NAMALWA (cell line): ENCODE measurements around the gene ADGRG1.

ENCODE experiments used
- DNase-seq: peaks from one replicate; pipeline ENCODE4 v3.0.0-alpha.2; 2015; ENCODE audit warnings: low spot score

Gene ADGRG1

DNA sequence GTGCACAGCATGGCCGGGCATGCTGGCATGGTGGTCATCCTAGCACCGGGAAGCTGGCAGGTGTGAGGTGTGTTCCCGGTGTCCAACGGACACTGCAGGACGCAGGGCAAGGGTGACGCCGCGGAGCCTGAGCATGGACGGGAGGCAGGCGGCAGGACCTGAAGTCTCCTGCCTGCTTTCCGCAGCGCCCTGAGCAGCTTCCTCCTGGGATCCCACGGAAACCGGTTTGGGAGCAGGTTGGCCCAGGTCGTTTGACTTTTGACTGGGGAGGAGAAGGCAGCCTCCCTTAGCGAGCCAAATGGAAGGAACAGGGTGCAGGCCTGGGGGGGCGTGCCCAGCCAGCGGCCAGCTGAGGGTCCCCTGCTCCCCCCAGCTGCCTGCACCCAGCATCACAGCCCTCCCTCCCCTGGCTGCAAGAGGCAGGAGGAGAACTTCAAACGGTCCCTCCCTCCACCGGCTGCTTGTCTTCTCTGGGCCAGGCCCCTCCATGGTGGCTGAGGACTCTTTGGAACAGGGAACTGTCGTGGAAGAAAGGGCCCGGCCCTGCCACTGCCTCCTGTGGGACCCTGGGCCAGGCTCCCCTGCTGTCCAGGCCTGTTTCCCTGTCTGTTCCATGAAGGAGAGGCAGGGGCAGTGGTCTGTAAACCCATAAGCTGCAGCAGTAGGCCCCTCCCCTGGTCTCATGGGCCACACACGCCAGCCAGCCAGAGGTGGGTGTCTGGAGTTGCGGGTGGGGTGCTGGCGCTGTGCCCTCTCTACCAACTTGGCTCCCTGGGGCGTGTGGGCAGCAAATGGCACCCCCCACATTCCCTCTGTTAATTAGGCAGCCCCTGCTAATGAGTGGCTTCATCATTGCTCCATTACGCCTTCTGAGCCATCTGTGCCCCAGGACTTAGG, 7.8 kb upstream of the ADGRG1 start:
- no peak for DNase-seq

DNA sequence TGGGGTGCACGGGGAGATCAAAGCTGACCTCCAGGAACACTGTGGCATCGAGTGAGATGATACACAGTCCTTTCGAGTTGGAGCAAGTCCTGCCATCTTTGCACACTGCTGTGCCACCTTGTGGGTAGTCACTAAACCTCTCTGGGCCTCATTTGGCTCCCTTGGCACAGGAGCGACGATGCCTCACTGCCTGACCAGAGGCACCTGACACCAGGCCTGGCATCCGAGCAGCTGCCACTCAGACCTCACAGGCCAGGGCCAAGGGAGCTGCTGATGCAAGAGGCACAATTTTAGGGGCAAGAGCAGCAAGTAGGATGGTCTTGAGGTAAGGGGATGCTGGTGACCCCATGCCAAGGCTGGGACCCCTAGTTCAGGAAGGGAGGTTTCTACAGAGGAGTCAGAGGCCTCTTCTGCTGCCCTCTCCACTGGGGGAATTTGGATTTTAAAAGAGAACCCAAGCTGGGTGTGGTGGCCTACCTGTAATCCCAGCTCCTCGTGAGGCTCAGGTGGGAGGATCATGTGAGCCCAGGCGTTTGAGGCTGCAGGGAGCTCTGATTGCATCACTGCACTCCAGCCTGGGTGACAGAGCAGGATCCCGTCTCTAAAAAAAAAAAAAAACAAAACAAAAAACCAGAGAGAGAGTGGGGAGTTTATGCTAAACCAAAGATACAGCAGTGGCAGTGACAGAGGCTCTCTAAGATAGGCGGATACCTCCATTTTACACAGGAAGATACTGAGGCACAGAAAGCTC, 6.7 kb upstream of the ADGRG1 start:
- DNase-seq, result no peak

DNA sequence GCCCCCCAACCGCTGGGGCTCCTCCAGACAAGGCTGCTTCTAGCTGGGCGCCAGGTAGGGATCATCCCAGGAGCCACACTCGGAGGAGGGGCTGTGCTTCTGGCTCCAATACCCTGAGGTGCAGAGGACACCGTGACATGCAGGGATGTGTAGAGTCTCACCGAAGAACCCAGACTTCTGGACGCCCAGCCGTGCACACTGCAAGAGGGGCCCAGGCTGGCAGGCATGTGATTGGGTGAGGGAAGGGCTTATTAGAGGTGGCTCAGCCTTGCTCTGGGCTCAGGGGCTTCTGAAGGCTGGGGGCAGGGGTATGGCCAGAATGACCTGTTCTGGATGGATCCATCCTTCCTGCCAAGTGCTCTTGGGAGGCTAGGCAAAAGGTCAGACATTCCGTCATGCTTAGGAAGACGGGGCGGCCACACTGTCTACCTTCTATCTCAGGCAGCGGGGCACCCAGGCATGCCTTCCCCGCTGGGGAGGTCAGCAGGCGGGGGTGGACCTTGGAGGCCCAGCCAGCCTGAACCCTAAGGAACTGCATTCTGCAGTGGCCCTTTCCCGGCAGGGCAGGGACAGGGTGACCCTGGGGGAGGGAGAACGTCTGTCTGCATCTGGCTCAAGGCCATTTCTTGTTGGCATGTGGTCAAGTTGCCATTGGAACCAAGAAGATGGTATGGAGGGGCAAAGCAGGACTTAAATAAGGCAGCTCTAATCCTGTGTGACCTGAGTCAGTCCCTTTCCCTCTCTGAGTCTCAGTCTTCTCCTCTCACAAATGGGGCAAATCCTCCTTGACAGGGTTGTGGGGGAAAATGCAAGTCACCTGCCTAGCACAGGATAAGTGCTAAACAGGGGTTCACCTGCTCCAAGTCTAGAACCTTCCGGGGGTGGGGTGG, 5.8 kb upstream of the ADGRG1 start:
- no peak for DNase-seq

DNA sequence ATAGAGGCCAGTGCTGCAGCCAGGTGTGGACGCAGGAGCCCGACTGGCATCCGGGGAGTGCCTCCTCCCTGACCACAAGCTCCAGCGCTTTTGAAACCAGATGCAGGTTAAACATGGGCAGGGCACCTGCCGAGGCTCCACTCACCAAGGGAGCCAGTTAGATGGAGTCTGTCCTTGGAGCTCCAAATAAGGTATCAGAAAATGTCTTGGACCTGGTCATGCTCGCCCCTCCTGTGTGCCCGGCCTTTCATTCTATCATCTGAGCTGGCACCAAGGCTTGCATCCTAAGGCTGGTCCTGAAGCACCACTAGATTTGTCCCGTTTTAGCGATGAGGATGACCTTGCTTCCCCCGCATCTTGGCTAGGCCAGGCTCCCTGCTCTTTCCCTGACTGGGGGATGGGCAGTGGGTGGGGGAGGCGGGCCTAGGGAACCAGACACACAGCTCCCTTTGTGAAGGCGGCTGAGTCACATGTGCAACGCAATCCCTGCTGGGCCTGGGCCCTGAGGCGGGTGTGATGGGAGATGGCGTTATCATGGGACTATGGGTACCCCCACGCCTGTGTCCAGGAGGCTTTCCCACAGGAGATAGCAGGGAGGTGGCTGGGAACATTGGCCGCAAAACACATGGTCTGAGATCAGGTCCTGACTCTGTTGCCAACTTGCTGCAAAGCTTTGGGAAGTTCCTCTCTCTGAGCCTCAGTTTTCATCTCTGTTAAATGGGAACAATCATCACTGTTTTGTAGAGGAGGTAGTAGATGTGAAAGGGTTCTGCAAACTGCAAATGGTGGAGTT, 5.0 kb upstream of the ADGRG1 start:
- no peak for DNase-seq

DNA sequence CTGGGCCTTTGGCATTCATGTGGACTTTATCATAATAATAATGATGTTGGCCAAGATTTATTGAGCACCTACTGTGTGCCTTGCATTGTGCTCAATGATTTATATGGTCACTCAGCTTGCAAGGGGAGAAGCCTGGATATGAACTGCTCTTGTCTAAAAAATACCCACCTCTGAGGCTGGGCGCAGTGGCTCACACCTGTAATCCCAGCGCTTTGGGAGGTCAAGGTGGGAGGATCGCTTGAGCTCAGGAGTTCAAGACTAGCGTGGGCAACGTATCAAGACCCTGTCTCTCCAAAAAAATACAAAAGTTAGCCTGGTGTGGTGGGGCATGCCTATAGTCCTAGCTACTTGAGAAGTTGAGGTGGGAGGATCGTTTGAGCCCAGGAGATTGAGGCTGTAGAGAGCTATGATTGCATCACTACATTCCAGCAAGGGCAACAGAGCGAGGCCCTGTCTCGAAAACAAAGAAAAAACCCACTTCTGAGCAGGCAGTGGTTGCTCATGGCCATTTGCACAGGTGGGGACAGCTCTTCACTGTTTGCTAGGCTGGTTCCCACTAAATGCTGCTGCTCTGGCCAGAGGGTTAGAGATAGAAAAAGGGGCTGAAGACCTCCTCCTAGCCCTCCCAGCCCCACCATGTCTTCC, 4.3 kb upstream of the ADGRG1 start:
- no peak for DNase-seq

DNA sequence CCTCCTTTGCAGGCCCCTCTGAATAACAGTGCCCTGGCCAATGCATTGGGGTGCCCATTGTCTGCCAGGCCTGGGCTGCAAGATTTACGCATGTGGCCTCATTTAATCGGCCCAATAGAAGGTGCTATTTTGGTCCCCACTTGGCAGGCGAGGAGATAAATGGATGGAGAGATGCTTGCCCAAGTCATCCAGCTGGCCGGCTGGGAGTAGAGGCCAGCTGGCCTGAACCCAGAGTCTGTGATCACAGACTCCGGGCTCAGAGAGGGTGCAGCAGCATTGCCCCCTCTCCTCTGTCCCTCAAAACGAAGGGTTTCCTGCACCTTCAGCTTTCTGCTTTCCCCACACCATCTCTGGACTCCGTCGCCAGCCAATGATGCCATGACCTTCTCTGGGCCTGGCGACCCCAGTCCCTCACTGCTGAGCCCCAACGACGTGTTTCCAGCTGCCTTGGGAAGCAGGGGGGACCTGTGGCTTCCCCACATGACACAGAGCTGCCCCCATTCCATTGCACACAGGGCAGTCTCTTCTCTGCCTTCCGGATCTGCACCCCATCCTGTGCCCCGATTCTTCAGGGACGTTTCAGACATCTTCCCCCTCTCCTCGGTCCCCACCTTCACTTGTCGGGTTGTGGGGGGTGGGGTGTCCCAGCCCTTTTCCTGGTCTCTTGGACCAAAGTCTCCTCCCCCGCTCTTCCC, 3.5 kb upstream of the ADGRG1 start:
- no peak for DNase-seq

DNA sequence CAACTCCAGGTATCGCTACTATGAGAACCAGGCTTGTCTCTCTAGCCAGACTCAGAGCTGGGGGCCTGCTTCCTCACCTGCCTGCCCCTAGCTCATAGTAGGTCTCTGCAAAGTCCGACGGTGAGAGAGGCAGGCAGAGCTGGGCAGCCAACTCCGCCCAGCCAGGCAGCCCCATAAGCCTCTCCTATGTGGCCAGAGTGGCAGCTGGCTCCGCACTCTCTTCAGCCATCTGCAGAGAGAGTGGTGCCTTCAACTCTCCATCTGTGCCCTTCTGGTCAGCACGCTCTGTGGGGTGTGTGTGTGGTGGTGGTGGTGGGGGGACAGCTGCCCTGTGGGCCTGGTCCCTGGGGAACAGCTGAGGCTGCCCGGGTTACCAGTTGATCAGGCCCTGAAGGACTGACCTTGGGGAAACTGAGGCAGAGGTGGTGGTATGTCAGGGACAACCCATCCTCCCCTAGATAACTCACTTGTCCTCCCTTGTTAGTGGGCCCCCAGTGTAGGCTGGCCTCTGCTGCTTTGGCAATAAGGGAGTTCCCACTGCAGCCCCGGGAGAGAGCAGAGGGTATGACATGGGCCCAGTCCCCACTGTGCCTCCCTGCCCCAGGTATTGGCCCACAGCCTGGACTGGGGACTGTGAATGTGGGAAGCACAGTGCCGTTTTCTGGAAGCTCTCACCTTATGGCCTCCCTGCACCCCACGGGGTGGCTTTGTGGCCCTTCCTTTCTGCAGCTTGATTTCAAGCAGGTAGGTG, 1.8 kb upstream of the ADGRG1 start:
- DNase-seq, result no peak

DNA sequence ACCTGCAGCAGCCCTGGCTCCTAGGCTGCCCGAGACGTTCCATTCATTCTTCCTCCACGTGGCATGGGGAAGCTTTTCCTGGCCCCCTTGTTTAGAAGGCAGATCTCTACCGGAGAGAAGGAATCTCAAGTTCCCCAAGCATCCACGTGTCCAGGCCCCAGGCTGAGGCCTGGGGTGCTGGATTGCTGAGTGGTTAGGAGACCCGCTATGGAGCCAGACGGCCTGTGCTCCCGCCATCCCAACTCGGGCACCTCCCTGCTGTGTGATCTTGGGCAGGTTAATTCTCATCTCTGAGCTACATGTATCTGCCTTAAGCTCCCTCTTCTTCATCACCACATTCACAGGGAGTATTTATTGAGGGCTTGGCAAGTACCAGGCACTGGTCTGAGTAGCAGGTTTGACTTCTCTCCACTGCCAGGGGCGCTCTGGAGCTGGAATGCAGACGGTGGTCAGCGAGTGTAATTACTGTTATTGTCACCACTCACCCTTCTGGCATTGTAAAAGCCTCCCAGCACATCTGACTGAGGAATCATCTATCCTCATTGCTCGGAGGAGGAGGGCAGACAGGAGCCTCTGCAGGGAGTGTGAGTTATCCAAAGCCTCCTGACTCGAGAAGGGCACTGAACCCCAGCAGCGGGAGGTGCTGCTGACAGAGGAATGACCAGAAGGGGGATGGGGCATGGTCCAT, 1.1 kb upstream of the ADGRG1 start:
- DNase-seq, result peak; percentile 33

DNA sequence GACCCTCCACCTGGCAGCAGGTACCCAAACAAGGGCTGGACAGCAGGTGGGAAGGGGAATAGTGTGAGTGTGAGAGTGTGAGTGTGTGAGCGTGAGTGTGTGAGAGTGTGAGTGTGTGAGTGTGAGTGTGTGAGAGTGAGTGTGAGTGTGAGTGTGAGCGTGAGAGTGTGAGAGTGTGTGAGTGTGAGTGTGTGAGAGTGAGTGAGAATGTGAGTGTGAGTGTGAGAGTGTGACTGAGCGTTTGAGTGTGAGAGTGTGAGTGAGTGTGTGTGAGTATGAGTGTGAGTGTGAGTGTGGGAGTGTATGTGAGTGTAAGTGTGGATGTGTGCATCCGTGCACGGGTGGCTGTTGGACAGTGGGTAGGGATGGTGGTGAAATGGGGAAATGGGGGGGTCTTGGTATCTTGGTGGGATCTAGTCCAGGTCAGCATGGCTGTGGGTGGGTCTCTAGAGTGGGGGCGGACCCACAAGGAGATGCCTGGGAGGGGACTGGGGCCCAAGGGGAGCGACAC, 408 bp downstream of the ADGRG1 start:
- no peak for DNase-seq

DNA sequence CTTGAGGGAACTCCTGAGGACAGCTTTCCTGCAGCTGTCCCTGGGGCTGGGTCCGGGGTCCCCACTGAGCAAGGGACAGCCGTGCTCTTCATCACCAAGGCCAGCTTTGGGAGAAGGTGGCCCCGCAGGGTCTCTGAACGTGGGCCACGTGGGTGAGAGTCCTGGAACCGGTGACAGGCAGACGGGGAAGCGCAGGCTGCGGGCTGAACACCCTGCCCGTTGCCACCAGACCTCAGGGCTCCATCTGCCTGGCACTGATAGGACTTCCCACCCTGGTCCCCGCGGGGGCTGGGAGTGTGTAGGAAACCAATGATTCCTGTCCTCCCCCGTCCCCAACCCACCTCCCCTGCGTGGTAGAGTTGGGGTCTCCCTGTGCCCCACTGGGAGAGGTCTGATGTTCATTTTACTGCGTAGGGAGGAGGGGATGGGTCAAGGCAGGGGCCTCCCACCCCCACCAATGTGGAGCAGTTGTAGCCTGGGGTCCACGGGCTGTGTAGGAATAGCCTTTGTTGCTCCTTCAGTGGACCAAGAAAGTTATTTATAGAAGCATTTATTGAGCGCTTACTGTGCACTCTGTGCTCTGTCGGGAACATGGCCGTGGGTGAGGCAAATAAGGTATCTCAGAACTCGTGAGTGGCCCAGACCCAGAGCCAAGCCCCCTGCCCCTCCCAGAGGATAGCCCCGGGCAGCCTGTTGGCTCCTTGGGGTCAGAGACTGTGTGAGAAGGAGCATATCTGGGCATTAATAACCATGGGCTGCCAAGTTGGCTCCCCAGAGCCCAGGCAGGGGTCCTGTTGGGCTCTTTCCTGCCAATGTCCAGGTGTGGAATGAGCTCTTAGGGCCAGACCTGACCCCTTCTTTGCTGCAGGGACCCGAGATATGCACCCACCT, 1.3 kb downstream of the ADGRG1 start:
- no peak for DNase-seq

DNA sequence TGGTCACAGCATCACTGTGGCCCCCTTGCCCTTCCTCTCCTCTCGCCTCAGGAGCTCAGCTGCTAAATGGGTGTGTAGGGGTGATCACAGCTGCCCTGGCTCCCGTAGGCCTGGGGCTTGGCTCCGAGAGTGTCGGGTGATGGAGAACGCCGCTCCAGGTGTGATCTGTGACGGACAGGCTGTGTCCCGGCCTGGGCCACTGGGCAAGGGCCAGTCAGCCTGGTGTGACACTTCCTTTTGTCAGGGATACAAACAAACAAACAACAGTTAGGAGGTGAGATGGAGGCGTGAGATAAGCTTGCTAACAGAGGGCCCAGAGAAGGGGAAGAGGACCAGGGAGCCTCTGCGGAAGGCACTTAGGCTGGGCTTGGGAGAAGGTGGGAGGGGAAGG, 2.0 kb downstream of the ADGRG1 start:
- DNase-seq, result no peak

DNA sequence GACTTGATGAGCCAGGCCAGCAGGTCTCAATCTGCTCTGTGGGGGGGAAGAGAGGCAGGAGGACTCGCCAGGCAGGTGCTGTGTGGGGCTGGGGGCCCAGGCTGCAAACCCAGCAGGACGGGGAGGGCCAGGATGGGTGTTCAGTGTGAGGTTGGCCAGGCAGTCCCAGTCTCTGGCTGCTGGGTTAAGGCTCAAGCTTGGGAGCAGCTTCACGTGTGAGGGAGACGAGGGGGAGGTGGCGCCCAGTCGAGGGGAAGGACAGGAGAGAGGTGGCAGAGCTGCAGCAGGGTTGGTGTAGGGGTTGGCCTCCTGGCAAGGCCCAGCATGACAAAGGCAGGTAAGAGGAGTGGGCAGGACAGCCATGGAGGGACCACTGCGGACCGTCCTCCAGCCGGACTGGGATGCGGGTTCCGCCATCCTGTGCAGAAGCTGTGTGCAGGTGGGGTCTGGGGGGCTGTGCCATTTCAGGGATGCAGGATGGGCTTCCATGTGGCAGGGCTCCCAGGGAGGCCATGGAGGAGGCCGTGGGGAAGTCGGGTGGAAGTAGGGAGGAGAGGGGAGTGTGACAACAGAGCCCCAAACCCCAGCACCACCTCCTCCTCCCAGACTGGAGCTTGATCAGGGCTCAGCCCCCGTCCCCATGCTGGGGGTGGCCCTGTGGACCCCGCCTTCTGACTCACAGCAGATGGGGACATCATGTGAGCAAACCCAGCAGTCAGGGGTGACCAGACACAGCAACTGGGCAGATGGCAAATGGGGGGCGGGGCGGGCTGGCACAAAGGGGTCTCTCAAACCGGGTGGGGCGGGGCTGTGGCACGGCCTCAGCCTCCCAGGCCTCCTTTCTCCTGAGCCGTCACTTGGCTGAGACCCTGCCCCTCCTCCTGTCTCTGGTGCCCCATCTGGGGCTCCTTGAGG, 2.8 kb downstream of the ADGRG1 start:
- DNase-seq, result no peak

DNA sequence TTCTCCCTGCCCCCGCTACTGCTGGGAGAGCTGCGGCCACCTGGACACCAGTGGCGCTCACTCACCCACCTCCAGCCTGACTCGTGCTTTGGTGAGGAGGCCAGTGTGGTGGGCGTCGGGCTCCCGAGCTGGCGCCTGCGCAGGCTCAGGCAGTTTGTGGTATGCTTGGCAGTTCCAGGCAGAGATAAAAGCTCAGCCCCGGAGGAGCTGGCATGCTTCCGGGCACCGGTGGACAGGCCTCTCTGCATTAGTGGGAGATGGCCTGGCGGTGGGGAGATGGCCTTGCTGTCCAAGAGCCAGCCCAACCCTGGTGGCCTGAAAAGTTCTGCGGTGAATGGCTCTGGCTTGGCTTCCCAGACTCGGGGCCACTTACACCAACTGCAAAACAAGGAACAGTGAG, 4.1 kb downstream of the ADGRG1 start:
- DNase-seq, result no peak

DNA sequence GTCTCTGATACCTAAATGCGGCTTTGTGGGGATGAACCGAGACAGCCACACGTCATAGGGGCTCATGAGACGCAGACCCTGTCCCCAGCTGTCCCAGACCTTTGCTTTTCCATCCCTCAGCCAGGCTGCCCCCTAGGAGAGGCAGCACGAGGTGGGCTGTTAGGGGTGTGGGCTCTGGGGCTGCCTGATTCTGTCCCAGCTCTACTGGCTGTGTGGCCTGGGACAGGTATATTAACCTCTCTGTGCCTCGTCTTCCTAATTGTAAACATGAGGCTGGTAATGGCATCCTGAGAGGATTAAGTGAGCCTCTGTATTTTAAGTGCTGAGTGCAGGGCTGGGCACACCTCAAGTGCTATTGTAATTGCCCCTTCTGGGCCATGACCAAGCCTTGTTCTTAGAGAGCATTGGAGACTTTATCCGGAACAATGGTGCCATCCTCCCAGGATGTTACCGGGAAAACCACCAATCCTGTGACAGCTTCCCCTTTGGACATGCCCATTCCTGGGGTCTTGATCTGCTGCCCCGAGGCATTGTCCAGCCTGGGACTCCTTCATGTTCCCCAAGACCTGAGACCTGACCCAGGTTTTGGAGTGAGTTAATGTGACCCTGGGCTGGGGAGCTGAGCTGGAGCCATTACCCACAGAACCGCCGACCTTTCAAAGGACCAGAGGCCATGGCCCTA, 5.1 kb downstream of the ADGRG1 start:
- DNase-seq, result no peak

DNA sequence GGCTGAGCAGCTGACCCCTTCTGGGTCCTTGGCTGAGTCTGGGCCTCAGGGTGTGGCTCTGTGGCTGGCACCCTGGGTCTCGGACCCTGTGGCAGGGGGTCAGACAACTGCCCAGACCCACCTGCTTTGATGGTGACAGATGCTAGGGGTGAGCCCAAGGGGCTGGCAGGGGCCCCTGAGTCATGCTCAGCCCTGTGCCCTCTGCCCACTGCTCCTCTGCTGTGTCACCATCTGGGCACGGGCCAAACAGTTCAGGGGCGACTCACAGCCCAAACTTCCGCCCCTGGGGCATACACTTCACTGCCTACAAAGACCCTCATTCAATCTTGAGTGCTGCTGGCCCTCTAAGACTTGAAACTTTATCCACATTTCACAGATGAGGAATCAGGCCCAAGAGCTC, 5.7 kb downstream of the ADGRG1 start:
- no peak for DNase-seq
